Posterior vena cava (tissue), 2 donors: ENCODE measurements around the gene KIAA0232. TPM values are rescaled to one million over a fixed set of nuclear protein-coding genes. Genes with fewer than 3 reads are reported as not detected.
"Not testable (repeated sequence)": the region's sequence is repeated elsewhere in the genome, so short reads cannot be mapped to it uniquely, and the experiment has no call there.

Experiments used
- DNase-seq: peaks from one replicate; pipeline ENCODE4 v3.0.0-alpha.2; 2020; ENCODE audit warnings: low spot score
- intact Hi-C, 2 donors: fragments of 100-400 bp; cut with DNase I; formaldehyde crosslinking; loops; one replicate each; pipeline versions ENCODE4 v1.14.1 to v1.14.2; 2022 to 2023
- total RNA-seq, 2 donors: library from RNA; stranded (reverse); fragmentation: NEBNext Ultra II Directional; extraction: Animal tissue kit (Norgen Biotek cat#: 25700); gene quantifications; one replicate each; pipeline ENCODE4 v1.2.1, GENCODE V29; 2021
- donor health status: DM: yes; HTN: yes; CAD: no.
- donor health status: DM: yes; HTN: yes; CAD: no.

The KIAA0232 gene
- total RNA-seq, 2 donors from 2014 or later, result 29.1 to 32.9 TPM

DNA sequence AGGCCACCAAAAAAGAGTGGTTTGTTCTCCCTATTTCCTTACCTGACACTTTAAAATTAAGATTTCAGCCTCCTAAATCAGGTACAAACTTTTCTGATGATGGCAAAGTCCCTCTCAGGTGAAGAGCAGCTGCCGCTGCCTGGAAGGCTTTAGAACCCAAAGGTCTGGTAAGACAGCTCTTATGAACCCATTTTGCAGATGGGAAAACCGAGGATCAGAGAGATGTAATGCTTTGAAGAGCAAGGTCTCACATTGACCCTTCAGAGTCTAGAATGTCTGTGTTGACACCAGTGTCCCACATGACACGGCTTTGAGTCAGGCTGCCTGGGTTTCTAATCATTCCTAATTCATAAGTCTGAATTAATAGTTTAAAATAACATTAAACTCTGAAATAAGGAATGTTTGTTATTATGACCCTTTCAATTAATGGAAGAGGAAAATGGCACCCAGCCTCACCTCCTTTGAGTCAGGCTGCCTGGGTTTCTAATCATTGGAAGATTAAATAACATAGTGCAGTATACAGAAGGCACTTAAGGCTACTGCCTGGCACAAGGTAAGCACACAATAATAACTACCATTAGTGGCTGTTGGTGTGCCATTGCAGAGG lies 27.9 kb upstream of the KIAA0232 start:
- no peak for DNase-seq
- intact Hi-C loops, result no loop called here

DNA sequence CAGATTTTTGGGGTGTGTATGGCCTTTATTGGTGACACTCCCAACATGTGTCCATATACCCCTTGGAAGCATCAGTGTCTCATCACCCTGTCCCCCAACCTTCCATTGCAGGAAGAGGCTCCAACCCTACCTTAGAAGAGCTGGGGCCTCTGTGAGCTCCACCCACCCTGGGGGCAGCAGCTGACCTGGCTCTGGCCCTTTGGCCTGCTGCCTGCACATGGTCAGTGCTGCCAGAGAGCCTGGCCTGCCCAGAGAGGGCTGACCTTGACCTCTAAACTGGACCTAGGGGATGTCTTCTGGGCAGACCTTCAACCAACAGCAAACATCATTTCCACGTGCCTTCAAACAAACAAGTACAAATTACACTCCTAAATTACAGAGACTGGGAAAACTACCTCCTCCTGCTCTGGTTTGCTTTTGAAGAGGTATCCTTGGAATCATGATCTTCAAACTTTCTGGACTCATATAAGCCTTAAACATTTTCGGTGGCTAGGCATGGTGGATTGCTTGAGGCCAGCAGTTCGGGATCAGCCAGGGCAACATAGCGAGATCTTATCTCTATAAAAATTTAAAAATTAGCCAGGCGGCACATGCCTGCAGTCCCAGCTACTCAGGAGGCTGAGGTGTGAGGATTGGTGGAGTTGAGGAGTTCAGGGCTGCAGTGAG lies 27.3 kb upstream of the KIAA0232 start:
- intact Hi-C loops, result no loop called here

DNA sequence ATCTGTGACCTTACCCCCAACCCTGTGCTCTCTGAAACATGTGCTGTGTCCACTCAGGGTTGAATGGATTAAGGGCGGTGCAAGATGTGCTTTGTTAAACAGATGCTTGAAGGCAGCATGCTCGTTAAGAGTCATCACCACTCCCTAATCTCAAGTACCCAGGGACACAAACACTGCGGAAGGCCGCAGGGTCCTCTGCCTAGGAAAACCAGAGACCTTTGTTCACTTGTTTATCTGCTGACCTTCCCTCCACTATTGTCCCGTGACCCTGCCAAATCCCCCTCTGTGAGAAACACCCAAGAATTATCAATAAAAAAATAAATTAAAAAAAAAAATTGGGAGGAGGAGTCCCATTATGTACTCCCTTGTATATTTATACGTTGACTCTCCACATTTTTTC lies 26.2 kb upstream of the KIAA0232 start:
- DNase-seq, intact Hi-C loops: not testable (repeated sequence)

More for the DNA sequence above, 27.3 kb upstream of the KIAA0232 start:
- no peak for DNase-seq

DNA sequence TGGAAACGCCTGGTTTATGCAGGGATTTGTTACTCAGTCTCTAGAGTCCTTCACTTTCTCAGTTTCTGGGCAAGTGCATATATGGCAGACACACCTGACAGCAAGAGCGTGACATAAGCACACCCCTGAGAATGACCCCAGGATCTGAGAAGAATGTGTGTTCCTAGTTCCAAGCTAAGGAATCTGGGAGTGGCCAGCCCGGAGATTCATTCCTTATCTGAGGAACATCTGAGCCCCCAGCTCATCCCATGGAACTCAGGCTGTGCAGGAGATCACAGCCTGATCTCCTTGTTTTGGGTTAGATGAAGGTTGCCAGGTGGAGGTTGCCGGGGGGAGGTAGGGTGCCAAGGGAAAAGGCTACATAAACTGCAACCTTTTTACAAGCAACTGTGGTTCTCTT lies 23.8 kb upstream of the KIAA0232 start:
- DNase-seq, result no peak
- intact Hi-C loops, result no loop called here

DNA sequence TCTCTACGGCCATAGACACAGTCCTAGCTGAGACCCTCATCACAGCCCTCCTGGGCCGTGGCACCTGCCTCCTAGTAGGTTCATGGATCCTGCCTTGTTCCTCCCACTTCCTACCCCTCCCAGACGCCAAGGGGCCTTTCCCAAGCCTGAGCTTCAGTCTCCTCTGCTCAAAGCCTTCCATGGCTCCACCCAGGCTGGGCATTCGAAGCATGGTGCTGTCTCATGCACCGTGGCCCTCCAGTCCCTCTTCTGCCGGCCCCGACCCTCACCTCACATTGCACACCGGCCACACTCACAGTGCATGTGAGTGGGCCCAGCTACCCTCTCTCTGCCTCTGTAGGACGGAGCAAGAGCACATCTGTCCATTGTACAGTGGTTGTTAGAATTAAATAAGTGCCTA lies 21.7 kb upstream of the KIAA0232 start:
- DNase-seq, result peak; percentile 58
- intact Hi-C loops, result no loop called here

DNA sequence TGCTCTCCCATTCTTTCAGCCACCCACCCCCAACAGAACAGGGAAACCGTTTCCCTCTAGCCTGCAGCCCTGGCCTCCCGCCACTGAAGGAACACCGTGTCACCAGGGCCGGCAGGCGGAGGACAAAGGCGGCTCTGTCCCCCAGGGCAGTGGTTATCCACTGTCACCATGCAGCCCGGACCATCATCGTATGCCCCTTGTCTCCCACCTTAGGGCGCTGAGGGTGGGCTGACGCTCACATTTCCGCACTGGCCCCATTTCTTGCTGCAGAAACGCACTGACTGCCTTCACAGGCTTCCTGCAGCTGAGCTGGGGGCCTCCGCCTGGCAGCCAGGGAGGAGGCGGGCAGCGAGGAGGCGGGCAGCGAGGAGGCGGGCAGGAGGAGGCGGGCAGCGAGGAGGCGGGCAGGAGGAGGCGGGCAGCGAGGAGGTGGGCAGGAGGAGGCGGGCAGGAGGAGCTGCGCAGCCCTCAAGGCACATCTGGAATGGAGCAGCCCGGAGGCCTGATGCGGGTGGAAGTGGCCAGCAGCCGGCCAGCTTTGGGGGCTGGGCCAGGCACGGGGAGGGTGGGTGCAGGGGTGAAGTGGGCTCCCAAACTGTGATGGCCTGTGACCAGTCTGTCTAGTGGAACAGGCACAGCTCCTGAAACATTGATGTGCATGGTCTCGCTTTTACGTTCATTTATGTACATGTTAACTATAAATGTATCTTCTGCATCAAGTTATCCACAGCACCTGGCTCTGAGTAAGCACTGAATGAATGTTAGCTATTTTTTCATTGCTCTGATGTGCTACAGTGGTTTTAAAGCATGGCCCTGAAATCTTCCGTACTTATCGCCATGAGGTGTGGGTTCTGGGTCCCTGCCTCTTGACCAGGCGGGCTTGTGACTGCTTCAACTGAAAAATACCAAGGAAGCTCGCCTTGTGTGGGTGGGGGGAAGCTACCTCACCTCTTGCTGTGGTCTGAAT lies 20.6 kb upstream of the KIAA0232 start:
- intact Hi-C loops, result no loop called here

DNA sequence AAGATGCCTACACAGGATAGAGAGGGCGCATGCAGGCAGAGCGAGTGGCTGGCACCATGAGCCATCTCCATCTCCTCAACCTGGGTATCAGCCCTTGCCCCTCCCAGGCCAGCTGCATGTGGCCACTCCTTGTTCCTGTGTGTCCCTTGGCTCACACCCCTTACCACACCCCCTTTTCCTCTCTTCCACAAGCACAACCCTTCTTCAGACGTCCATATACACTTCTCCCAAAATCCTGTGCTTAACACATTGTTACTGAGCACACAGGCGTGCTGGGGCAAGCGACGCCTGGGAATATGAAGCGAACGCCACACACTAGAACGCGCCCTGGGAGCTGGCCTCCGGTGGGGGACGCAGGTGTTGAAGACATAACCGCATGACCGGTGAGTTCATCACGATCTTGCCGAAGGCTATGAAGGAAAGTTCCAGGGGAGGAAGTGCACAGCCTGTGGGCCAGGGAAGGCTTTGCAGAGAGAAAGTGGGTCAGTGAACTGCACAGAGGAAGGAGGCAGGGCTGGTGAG lies 19.1 kb upstream of the KIAA0232 start:
- intact Hi-C loops, result no loop called here
- peak; percentile 64 for DNase-seq

More for the DNA sequence above, 20.6 kb upstream of the KIAA0232 start:
- DNase-seq, result peak; percentile 72

DNA sequence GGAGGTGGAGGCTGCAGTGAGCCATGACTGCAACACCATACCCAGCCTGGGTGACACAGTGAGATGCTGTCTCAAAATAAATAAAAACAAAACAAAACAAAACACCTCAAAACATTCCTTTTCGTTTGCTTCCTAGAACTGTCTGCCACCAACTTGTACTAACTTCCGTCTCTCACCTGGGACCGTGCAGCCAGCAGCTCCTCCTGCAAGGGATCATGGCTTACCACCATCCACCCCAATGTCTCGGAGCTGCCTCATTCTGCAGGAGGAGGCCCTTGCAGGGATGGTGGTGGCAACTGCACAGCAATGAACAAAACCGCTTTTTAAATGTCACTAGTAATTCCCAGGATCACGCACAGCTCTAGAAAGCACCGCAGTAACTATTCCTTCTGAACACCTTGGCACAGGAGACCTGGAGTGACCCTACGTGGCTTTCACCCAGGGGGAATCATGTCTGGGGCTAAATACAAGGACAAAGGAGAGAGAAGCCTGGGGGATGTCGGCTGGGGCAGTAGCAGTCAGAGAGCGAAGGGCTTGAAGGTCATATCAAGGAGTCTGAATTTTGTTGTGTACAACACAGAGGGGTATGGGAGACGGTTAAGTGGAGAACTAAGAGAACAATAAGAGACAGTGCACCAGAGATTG lies 17.4 kb upstream of the KIAA0232 start:
- DNase-seq, result peak; percentile 62
- intact Hi-C loops, result no loop called here

DNA sequence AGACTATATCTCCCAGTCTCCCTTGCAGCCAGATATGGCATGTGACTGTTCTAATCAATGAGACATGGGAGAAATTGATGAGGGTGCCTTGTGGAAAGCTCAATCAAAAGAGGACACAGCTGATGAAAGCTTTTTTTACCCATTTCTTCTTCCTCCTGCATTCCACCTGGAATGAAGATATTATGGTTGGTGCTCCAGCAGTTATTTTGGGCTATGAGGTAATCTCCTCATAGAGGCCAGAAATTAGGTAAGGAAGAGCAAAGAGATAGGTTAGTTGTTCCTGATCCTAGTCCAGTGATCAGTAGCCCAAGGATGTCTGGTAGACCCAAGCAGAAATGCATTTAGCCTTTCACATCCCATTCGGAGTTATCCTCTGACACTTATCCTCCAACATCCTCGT lies 16.8 kb upstream of the KIAA0232 start:
- intact Hi-C loops, result no loop called here
- DNase-seq, result no peak

DNA sequence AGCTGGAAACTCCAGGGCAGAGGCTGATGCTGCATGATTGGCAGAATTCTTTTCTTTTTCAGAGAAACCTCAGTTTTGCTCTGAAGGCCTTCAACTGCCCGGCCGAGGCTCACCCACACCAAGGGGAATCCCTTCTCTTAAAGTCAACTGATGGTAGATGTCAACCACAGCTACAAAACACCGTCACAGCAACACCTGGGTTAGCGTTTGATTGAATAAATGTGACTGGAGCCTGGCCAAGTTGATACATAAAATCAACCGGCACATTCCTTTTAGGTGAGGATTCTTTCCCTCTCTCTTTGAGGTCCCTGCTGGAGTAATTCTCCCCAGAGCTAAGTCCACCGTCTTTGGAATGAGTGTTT lies 15.2 kb upstream of the KIAA0232 start:
- intact Hi-C loops, result no loop called here
- DNase-seq, result no peak

DNA sequence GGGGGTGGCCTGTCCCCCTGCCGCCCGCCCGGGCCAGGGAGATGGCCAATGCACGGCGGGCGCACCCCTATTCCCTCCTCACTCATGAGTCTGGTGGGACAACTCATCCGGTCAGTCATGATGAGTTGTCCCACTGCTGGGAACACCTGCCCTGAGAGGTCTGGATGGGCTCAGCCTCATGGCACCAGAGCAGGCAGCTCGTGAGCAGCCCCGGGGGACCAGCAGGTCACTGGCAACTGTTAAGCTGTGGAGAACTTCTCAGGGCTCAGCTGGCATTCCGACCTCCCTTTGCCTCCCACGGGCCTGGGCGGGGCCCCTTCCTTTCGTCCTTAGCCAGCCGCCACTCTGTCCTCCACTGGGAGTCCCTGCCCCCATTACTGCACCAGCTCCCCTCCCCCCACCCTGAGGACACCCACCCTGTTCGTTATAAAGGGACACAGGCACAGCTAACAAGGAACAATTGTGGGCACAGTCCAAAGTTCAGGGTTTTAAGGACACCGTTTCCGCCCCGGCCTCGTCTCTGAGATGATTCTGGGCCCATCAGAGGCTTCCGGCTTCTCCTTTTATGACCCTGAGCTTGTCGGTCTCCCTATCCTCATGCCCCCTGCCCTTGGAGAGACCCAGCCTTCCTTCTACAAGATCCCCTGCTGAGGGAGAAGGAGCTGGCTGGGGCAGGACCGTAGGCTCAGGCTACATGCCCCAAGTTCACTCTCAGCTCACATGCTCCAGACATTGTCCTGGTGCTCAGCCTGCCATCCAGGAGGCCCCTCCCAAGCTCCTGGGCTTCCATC lies 14.6 kb upstream of the KIAA0232 start:
- intact Hi-C loops, result no loop called here
- DNase-seq, result peak; percentile 73

DNA sequence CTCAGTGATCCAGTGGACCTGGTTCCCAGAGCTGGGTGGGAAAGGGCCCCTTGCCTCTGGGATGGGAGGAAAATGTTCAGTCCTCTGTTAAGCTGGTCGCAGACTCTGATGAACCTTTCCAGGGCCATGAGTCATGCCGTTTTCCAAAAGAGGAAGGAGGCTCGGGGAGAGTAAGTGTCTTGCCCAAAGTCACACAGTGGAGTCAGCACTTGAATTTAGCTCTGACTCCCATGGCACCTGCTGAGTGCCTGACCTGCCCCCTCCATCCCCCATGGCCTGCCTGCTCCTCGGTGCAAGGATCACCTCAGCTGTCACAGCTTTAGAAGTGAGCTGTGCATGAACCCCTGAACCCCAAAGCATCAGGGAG lies 14.0 kb upstream of the KIAA0232 start:
- DNase-seq, result no peak
- intact Hi-C loops, result no loop called here

DNA sequence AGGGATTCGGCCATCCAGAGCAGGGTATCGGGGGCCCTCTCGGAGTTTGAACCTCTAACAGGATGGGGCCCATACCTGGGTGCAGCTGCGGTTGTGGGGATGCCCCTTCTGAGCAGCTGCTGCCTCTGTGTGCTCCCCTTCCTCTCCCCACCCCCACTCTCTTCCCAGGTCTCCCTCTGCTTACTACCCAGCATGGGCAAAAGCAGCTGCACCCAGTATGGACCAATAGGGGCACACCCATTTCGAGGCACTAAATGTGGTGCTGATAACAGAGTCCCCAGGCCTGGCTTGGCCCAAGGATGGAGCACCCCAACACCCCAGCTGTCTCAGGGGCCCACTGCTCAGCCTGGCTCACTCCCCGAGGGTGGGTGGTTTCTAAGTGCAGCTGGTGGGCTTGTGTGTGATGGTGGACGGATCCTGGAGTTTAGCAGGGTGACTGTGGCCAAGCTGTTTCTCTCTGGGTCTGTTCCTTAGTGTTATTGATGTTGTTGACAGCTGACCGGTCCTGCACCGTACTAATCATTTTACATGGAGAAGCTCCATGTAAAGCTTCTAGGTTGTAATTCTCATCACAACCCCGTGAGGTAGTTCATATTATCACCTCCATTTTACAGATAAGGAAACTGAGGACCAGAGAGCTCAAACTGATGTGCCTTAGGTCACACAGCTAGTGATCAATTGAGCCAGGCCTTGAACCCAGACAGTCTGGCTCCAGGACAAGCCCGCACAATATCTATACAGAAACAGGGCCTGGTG lies 13.1 kb upstream of the KIAA0232 start:
- DNase-seq, result peak; percentile 46
- intact Hi-C loops, result no loop called here

DNA sequence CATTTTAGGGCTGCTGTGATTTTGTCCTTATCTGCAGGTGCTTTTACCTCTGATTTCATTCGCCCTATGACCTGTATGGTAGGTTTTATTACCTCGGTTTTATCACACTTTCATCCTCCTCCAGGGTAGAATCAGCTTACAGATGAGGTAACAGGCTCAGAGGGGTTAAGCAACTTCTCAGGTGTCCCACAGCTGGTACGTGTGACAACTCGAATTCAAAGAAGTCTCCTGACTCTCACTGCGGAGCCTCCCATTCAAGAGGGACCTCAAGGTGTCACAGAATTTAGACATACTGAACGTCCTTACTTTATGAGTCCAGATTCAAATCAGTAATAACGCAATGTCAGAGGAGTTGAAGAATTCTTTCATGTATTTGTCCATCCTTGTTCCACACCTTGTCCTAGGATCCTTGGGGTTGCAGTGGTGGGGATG lies 12.5 kb upstream of the KIAA0232 start:
- intact Hi-C loops, result loop anchor here in 1 of 2 donors (10.0 kb wide), 1 partner anchor 45 kb away; no protein-coding TSS in a partner anchor
- DNase-seq, result no peak

DNA sequence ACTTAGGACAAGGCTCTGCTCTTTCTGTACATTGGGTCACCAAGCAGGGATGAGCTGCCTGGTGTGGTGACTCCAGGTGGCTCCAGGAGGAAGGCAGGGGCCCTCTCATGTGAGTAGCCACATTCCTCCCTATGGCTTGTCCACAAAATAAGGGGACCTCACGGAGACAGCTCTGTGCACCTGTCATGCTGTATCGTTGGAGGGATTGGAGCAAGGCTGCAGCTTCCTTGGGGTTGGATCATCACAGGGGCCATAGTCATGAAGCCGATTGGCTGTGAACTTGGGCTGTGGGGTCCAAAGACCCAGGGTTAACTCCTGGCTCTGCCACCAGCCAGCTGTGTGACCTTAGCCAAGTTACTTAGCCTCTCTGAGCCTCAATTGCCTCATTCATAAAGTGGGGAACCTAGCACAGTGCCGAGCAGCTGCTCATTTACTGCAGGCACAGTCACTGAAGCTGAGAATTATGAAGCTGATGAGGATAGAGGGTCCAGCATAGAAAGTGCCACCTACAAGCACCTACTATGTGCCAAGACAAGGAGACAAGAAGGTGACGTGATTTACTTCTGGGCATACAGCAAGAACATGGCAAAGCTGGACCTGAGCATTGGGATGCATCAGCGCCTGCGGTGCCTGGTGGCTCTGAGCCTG lies 11.8 kb upstream of the KIAA0232 start:
- DNase-seq, result peak; percentile 23
- intact Hi-C loops, result loop anchor here in 1 of 2 donors (10.0 kb wide), 1 partner anchor 46 kb away; no protein-coding TSS in a partner anchor

DNA sequence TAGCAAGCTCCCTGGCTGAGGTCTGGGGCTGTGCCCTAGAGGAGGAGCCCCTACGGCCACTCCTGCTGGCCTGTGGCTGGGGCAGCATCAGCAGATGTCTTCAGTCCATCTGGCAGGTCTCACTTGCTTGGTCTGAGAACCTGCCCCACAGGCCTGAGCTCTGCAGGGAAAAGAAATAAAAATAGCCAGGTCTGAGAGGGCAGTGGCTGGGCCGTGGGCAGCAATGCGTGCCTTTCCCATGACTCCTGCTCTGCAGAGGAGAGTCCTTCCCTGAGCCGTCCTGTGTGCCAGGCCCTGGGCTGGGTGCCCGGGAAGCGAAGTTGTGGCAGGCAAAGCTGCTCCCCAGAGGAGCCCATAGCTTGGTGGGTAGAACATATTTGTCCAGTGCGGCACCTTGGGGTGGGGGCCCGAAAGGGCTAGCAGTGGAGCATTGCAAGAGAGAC lies 11.3 kb upstream of the KIAA0232 start:
- intact Hi-C loops, result loop anchor here in 1 of 2 donors (10.0 kb wide), 1 partner anchor 46 kb away; no protein-coding TSS in a partner anchor
- peak; percentile 71 for DNase-seq
